Fibroblast of skin of scalp (primary cell): ENCODE data around the gene BEND2.

Source experiments
- DNase-seq: peaks from one replicate; pipeline ENCODE4 v3.0.0-alpha.2; 2013

Gene BEND2

GRCh38 chrX:18136816-18137215 lies 83.9 kb downstream of the BEND2 start:
- DNase-seq = no peak

GRCh38 chrX:18133605-18134004 lies 87.1 kb downstream of the BEND2 start:
- no peak for DNase-seq

- DNase-seq = no peak
Measured at GRCh38 chrX:18129690-18130089, 91.0 kb downstream of the BEND2 start.

GRCh38 chrX:18126971-18127370 lies 93.7 kb downstream of the BEND2 start:
- no peak for DNase-seq

- DNase-seq = no peak
Measured at GRCh38 chrX:18119856-18120255, 100.8 kb downstream of the BEND2 start.
